OCI-LY7 (cell line): ENCODE measurements around the gene ALDH1A2.

Experiments
- CTCF ChIP-seq: fragments of 200-600 bp; sonication (generic); conservative IDR thresholded peaks from 2 replicates; pipeline ENCODE4 v1.5.1; 2014; ENCODE audit warnings: mild to moderate bottlenecking, antibody characterized with exemption, low read length, moderate library complexity, mixed read lengths
- EZH2phosphoT487 ChIP-seq: fragments of 200-600 bp; sonication (generic); IDR thresholded peaks from 2 replicates; pipeline ENCODE4 v1.6.1; 2018; ENCODE audit warnings: low read depth, borderline replicate concordance, mild to moderate bottlenecking, mixed run types, antibody characterized with exemption, low read length, moderate library complexity, mixed read lengths

- no peak for TF ChIP-seq CTCF
- TF ChIP-seq EZH2phosphoT487, result no peak
Measured at GRCh38 chr15:57932348-57932747, 133.2 kb downstream of the ALDH1A2 start.
